ENCODE measurements around the gene ATP6V0B. TPM values are rescaled to one million over a fixed set of nuclear protein-coding genes. Genes with fewer than 3 reads are reported as not detected.

ATP6V0B gene
- total and polyA plus RNA-seq, 2 of the 8 experiments (the other 6 are each of a cell fraction or from before 2014, with no cell fraction given) = 105 to 308 TPM

GRCh38 chr1:43932786-43933385 is 41.9 kb upstream of the ATP6V0B start:
- no peak for DNase-seq (ENCODE audit: low read depth in 1 of 2, low spot score in 2 of 2)
- CTCF ChIA-PET (ENCODE audit: partially characterized antibody) = interaction anchor here (0.7 to 18.6 kb wide), 20 partner anchors 10 to 223 kb away, joined by 3 to 618 read pairs (median 16); partner anchors contain the start of gene IPO13
- 0 out of 2 replicates have a peak overlapping the region, but pooled peaks have one; percentile 35 for H2BK20ac ChIP-seq (ENCODE audit: low read length)

More at GRCh38 chr1:43932786-43933385, 41.9 kb upstream of the ATP6V0B start:
- no peak for FAIRE-seq
- no peaks in the 10 kb centered on the region for H3K79me1 ChIP-seq (ENCODE audit: low read depth, low read length)
- H3K27me3 ChIP-seq (replicated peaks in 1 of 4; ENCODE audit: control insufficient read depth in 3 of 4, extremely low read depth in 1 of 4, insufficient read depth in 3 of 4, low read length in 3 of 4) = peaks cover 0 to 8% (median 4%) of the 10 kb centered on the region in 4 experiments; a peak in 5 of 7 replicates
- H3K23ac ChIP-seq (ENCODE audit: insufficient read length) = no peak overlapping the region
- no peak overlapping the region for H3K27ac ChIP-seq (ENCODE audit: low read depth, low read length)
- peak overlapping the region; percentile 89 to 93 for H3K4me2 ChIP-seq (ENCODE audit: insufficient read depth in 1 of 2, low read depth in 2 of 2, low read length in 2 of 2)
- peak; percentile 2 for TF ChIP-seq ASH2L (IDR thresholded peaks at IDR 0.05; ENCODE audit: low read length)
- TF ChIP-seq CHD1 (IDR thresholded peaks at IDR 0.05; ENCODE audit: low read depth, low read length) = no peak
- TF ChIP-seq, protein P1, sequence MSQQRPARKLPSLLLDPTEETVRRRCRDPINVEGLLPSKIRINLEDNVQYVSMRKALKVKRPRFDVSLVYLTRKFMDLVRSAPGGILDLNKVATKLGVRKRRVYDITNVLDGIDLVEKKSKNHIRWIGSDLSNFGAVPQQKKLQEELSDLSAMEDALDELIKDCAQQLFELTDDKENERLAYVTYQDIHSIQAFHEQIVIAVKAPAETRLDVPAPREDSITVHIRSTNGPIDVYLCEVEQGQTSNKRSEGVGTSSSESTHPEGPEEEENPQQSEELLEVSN (IDR thresholded peaks at IDR 0.05) = no peak
- peaks cover 6 to 7% of the 10 kb centered on the region in 2 experiments for H4K20me1 ChIP-seq (replicated peaks in 1 of 2; ENCODE audit: control insufficient read depth in 1 of 2, insufficient read depth in 2 of 2, low read length in 2 of 2)
- H2BK12ac ChIP-seq (ENCODE audit: low read depth, low read length) = 0 out of 2 replicates have a peak overlapping the region, but pooled peaks have one; percentile 7
- H2BK5ac ChIP-seq (ENCODE audit: low read depth, low read length) = peak overlapping the region; percentile 85; the same call in 1 of the 2 replicates
- H2AK5ac ChIP-seq (ENCODE audit: low read depth, low read length) = peak overlapping the region; percentile 6; the same call in 1 of the 2 replicates
- H3K23me2 ChIP-seq (ENCODE audit: low read depth, low read length) = peaks cover 11% of the 10 kb centered on the region; the same call in 1 of the 2 replicates
- peak overlapping the region; percentile 57 to 67 (median 62) for H3K4me3 ChIP-seq (ENCODE audit: extremely low read depth in 1 of 4, insufficient read depth in 2 of 4, low read depth in 3 of 4, low read length in 4 of 4)
- H3K14ac ChIP-seq (ENCODE audit: insufficient read length) = peak overlapping the region; percentile 20
- no peaks in the 10 kb centered on the region; a peak in 1 of 8 replicates for H3K36me3 ChIP-seq (ENCODE audit: control insufficient read depth in 2 of 4, insufficient read depth in 4 of 4, low read length in 3 of 4)
- H3K56ac ChIP-seq (replicated peaks; ENCODE audit: insufficient read length, low read depth, low read length) = peak overlapping the region; percentile 70
- no peak overlapping the region for H2AFZ ChIP-seq (ENCODE audit: low read length)
- 30% methylated on average over 8 of the region's 8 CpGs; no CpG with 5 or more reads in 1 of the 2 experiments for WGBS, 2 experiments (ENCODE audit: extremely low coverage in 1 of 2, insufficient coverage in 1 of 2, insufficient read length in 1 of 2, insufficient replicate concordance in 2 of 2, low coverage in 1 of 2, low lambda C conversion rate in 2 of 2, missing lambda C conversion rate in 1 of 2)
- H2BK15ac ChIP-seq (ENCODE audit: low read length) = peak overlapping the region; percentile 74; the same call in 1 of the 2 replicates
- no peak overlapping the region for H4K5ac ChIP-seq (ENCODE audit: insufficient read length, low read depth, low read length)
- H3K79me2 ChIP-seq (ENCODE audit: control insufficient read depth in 1 of 2, insufficient read depth in 2 of 2, low read length in 2 of 2) = no peaks in the 10 kb centered on the region
- H3K9ac ChIP-seq (replicated peaks in 1 of 4; ENCODE audit: extremely low read depth in 1 of 4, low read depth in 3 of 4, low read length in 3 of 4) = peak overlapping the region in 2 of 4 experiments; percentile 4 to 16; a peak in 3 of 7 replicates
- H4K91ac ChIP-seq (replicated peaks; ENCODE audit: insufficient read length, low read length) = no peak overlapping the region
- peaks cover 11 to 32% (median 27%) of the 10 kb centered on the region in 4 experiments for H3K4me1 ChIP-seq (replicated peaks in 1 of 4; ENCODE audit: control insufficient read depth in 3 of 4, insufficient read depth in 4 of 4, low read length in 3 of 4)
- peak overlapping the region; percentile 41; the same call in 1 of the 2 replicates for H3K18ac ChIP-seq (ENCODE audit: extremely low read depth, low read length)
- POLR2A ChIA-PET (ENCODE audit: partially characterized antibody) = interaction anchor here (0.6 to 8.0 kb wide), 8 partner anchors 10 to 226 kb away, joined by 3 to 89 read pairs (median 4); no protein-coding TSS in a partner anchor
- no peaks in the 10 kb centered on the region for H3K9me3 ChIP-seq (ENCODE audit: insufficient read depth in 2 of 2, low read depth in 1 of 2, low read length in 1 of 2)
- H3K4ac ChIP-seq (replicated peaks; ENCODE audit: insufficient read length, low read depth, low read length) = peak overlapping the region; percentile 62
- H2BK120ac ChIP-seq (replicated peaks; ENCODE audit: low read depth, low read length) = no peak overlapping the region
- peak overlapping the region; percentile 53; the same call in 1 of the 2 replicates for H4K8ac ChIP-seq (ENCODE audit: extremely low read depth, insufficient read depth, low read length)
